ENCODE results near the gene SSNA1.

GRCh38 chr9:137213160-137214060 lies 24.9 kb downstream of the SSNA1 start:
- TF ChIP-seq CTCF (IDR thresholded peaks at IDR 0.05), result no peak
- no peak for TF ChIP-seq EP300 (IDR thresholded peaks at IDR 0.05)

Measured in tibial nerve (tissue), 4 donors.